Keratinocyte (primary cell): ENCODE data around the gene RSPH1. TPM values are rescaled to one million over a fixed set of nuclear protein-coding genes. Genes with fewer than 3 reads are reported as not detected.

ENCODE experiments used
- DNase-seq: peaks from one replicate; pipeline ENCODE4 v3.0.0-alpha.2; 2011; ENCODE audit warnings: low read depth, missing footprints, low spot score
- FAIRE-seq: peaks from 2 replicates; lab custom pipeline; 2011; peaks lifted over from hg19 to GRCh38; lab: Jason Lieb, UNC
- H2AFZ ChIP-seq: 2 replicates; pipeline ENCODE4 v1.6.0; 2012; ENCODE audit warnings: low read length, control low read depth, inconsistent platforms; ENCODE audit not compliant: control insufficient read depth
- H3K27ac ChIP-seq: 2 replicates; pipeline ENCODE4 v1.5.1; 2011; ENCODE audit warnings: low read length; ENCODE audit not compliant: control insufficient read depth, insufficient read depth
- H3K27me3 ChIP-seq: 3 replicates; pipeline ENCODE4 v1.6.0; 2011; ENCODE audit warnings: low read length; ENCODE audit not compliant: control insufficient read depth, insufficient read depth; ENCODE audit errors: extremely low read depth
- H3K36me3 ChIP-seq, 2 experiments: 2 replicates in 1 of 2; 3 replicates in 1 of 2; pipeline ENCODE4 v1.5.1; 2011; ENCODE audit warnings: low read length in 2 of 2, mild to moderate bottlenecking in 1 of 2; ENCODE audit not compliant: control insufficient read depth in 2 of 2, insufficient read depth in 2 of 2; ENCODE audit errors: extremely low read depth in 1 of 2
- H3K4me1 ChIP-seq: 3 replicates; pipeline ENCODE4 v1.5.1; 2011; ENCODE audit warnings: low read length; ENCODE audit not compliant: control insufficient read depth, insufficient read depth; ENCODE audit errors: extremely low read depth
- H3K4me2 ChIP-seq: 3 replicates; pipeline ENCODE4 v1.6.0; 2011; ENCODE audit warnings: low read depth, low read length; ENCODE audit not compliant: control insufficient read depth, insufficient read depth; ENCODE audit errors: extremely low read depth
- H3K4me3 ChIP-seq, 3 experiments: fragments of 200-600 bp in 1 of 3; sonication (generic) in 1 of 3; 2 replicates in 2 of 3; 3 replicates in 1 of 3; pipeline ENCODE4 v1.5.1; 2011 to 2016; ENCODE audit warnings: low read length in 3 of 3, mild to moderate bottlenecking in 3 of 3, control low read depth in 2 of 3, inconsistent platforms in 1 of 3, low read depth in 1 of 3, mixed read lengths in 1 of 3, mixed run types in 1 of 3, moderate library complexity in 1 of 3; ENCODE audit not compliant: control insufficient read depth in 2 of 3, insufficient read depth in 2 of 3; ENCODE audit errors: extremely low read depth in 1 of 3
- H3K79me2 ChIP-seq: 2 replicates; pipeline ENCODE4 v1.6.0; 2012; ENCODE audit warnings: low read length; ENCODE audit not compliant: control insufficient read depth, insufficient read depth
- H3K9ac ChIP-seq: 3 replicates; pipeline ENCODE4 v1.6.0; 2011; ENCODE audit warnings: low read length; ENCODE audit not compliant: control insufficient read depth, insufficient read depth; ENCODE audit errors: extremely low read depth
- H3K9me1 ChIP-seq: 3 replicates; pipeline ENCODE4 v1.6.0; 2011; ENCODE audit warnings: low read length; ENCODE audit not compliant: control insufficient read depth, insufficient read depth; ENCODE audit errors: extremely low read depth
- H3K9me3 ChIP-seq: 2 replicates; pipeline ENCODE4 v1.5.1; 2012; ENCODE audit warnings: low read depth, low read length; ENCODE audit not compliant: control insufficient read depth
- H4K20me1 ChIP-seq: 3 replicates; pipeline ENCODE4 v1.6.0; 2011; ENCODE audit warnings: low read length; ENCODE audit not compliant: control insufficient read depth, insufficient read depth; ENCODE audit errors: extremely low read depth
- CTCF ChIP-seq, 3 experiments: IDR thresholded peaks in 1 of 3; conservative IDR thresholded peaks in 1 of 3; optimal IDR thresholded peaks in 1 of 3; 2 replicates in 2 of 3; 3 replicates in 1 of 3; pipeline versions ENCODE3 to v1.5.1; 2011; ENCODE audit warnings: low read length in 3 of 3, mild to moderate bottlenecking in 3 of 3, moderate library complexity in 2 of 3, control low read depth in 1 of 3, inconsistent platforms in 1 of 3; ENCODE audit not compliant: insufficient read depth in 2 of 3; ENCODE audit errors: extremely low read depth in 1 of 3
- EZH2 ChIP-seq: IDR thresholded peaks from one replicate; pipeline ENCODE4 v1.6.1; 2012; ENCODE audit warnings: inconsistent platforms, mild to moderate bottlenecking, low read length, moderate library complexity
- dilution Hi-C: fragments of 300-500 bp; cut with MboI; formaldehyde crosslinking; loops from one replicate; pipeline ENCODE4 v1.7.0; 2020; ENCODE audit warnings: low sequenced_read_pairs; ENCODE audit not compliant: extremely low pct_ligation_motif_present
- polyA plus RNA-seq, 5 experiments: library from polyadenylated mRNA; depleted of rRNA in 3 of 5; stranded (reverse) in 3 of 5; stranded (forward) in 1 of 5; unstranded in 1 of 5; fragments of >200 nt; gene quantifications; 1 replicate in 1 of 5; 2 replicates in 3 of 5; 3 replicates in 1 of 5; pipeline versions ENCODE4 v1.2.1 to v1.2.3, GENCODE V29; 2011 to 2012; ENCODE audit warnings: missing spikeins in 2 of 5, low read depth in 1 of 5, low replicate concordance in 1 of 5

Gene RSPH1
- polyA plus RNA-seq, 1 donor (not counting 4 experiments of a cell fraction or from before 2014, with no cell fraction given) = 0.50 TPM

DNA sequence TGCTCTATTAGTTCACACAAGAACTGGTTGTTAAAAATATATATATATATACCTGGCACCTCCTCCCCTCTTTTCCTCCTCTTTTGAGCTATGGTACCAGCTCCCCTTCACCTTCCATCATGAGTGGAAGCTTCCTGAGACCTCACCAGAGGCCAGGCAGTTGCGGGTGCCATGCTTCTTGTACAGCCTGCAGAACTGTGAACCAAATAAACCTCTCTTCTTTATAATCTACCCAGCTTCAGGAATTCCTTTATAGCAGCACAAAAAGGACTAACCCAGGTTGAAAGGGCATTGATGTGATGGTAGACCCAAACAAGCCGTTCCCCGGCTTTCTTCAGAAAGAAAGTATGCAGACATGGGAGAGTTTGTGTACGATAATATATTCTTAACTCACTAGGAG, 14.9 kb downstream of the RSPH1 start:
- Histone ChIP-seq H3K27ac (no peak overlapping the region), H3K27me3 (no peaks in the 10 kb centered on the region), H2AFZ (no peak overlapping the region), H3K79me2 (no peaks in the 10 kb centered on the region), H3K4me1 (no peaks in the 10 kb centered on the region), H3K9me3 (no peaks in the 10 kb centered on the region), H3K9ac (no peak overlapping the region), H3K4me3 (no peak overlapping the region), H4K20me1 (no peaks in the 10 kb centered on the region), H3K9me1 (no peaks in the 10 kb centered on the region), H3K36me3 (no peaks in the 10 kb centered on the region), H3K4me2 (no peak overlapping the region)
- dilution Hi-C loops = no loop called here
- TF ChIP-seq EZH2 = no peak
- TF ChIP-seq CTCF (optimal IDR thresholded peaks at IDR 0.05 in 1 of 3, IDR thresholded peaks at IDR 0.05 in 1 of 3, conservative IDR thresholded peaks at IDR 0.05 in 1 of 3; ENCODE audit: extremely low read depth in 1 of 3, insufficient read depth in 2 of 3, low read length in 3 of 3) = no peak
- no peak for DNase-seq
- FAIRE-seq = no peak

DNA sequence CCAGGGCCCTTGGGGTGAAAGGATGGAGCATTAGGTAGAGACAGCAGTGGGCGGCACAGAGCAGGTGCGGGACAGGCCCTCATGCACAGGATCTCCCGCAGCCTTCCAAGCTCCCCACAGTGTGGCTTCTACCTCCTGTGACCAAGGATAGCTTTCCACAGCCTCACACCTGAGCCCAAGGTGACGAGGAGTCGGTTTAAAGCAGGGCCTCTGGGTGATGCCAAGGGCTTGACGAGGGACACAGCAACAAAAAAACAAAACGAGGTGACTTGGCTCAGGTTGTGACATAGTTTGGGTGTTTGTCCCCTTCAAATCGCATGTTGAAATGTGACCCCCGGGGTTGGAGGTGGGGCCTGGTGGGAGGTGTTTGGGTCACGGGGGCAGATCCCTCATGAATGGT, 15.3 kb downstream of the RSPH1 start:
- FAIRE-seq (no peak), DNase-seq (no peak)
- H4K20me1 ChIP-seq = no peaks in the 10 kb centered on the region
- H3K27me3 ChIP-seq = no peaks in the 10 kb centered on the region
- H3K4me2 ChIP-seq = no peak overlapping the region
- no peak overlapping the region for H3K4me3 ChIP-seq
- H3K4me1 ChIP-seq = no peaks in the 10 kb centered on the region
- no peak for TF ChIP-seq CTCF (optimal IDR thresholded peaks at IDR 0.05 in 1 of 3, IDR thresholded peaks at IDR 0.05 in 1 of 3, conservative IDR thresholded peaks at IDR 0.05 in 1 of 3; ENCODE audit: extremely low read depth in 1 of 3, insufficient read depth in 2 of 3, low read length in 3 of 3)
- no peak for TF ChIP-seq EZH2
- no peak overlapping the region for H2AFZ ChIP-seq
- no peak overlapping the region for H3K9ac ChIP-seq
- no peaks in the 10 kb centered on the region for H3K9me1 ChIP-seq
- no peaks in the 10 kb centered on the region for H3K9me3 ChIP-seq
- no peak overlapping the region for H3K27ac ChIP-seq
- no peaks in the 10 kb centered on the region for H3K36me3 ChIP-seq
- dilution Hi-C loops = no loop called here
- H3K79me2 ChIP-seq = no peaks in the 10 kb centered on the region
